HG02759 (cell line): ENCODE data around the gene FFAR2.

ENCODE experiments used
- ATAC-seq: cut with Tn5 transposase; IDR thresholded peaks from one replicate; pipeline ENCODE4 v1.9.1; 2021; ENCODE audit warnings: mild to moderate bottlenecking, moderate library complexity; ENCODE audit not compliant: unreplicated experiment

FFAR2 gene

DNA sequence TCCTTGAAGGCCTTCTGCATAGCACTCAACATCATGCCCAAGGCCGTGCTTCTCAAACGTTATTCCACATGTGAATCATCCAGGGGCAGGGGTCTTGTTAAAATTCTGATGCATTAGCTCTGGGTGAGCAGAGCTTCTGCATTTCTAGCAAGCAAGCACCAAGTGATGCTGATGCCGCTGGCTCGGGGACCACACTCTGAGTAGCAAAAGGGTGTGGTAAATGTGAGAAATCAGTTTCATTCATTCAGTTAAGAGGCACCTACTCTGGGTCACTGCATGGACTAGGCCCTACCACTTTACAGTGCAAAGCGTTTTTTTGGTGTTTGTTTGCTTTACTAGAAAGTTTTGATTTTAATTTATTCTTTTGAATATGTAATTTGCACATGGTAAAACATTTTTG is 35.0 kb downstream of the FFAR2 start:
- no peak for ATAC-seq

DNA sequence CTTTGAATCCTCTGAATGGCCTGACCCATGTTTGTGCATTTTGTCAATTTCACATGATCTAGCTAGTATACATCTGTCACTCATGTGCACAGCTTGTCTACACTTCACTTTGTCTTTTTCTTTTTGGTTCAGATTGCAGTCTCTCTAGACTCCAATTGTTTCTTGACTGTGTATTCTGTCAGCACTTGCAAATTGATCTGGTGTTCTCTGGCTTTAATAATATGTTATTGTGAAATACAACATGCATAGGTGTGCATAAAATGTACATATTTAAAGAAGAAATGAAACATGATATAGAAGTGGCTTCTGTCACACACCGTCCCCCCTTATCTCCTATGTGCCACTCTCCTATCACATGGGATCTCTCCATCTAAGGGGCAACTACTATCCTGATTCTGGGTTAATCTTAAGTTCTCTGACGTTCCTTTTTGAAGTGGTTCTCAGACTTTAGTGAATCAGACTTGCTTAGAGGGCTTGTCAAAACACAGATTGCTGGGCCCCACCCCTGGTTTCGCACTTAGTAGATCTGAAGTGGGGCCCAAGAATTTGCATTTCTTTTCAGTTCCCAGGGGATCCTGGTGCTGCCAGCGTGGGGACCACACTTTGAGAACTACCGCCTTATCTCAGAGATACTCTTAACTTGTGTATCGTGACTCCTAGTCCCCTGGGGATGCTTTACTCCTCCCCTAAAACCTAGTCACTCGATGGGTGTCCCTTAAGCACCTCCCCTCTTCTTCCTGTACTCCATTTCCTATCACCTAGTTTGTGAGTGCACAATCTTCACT is 36.4 kb downstream of the FFAR2 start:
- peak; percentile 86 for ATAC-seq

DNA sequence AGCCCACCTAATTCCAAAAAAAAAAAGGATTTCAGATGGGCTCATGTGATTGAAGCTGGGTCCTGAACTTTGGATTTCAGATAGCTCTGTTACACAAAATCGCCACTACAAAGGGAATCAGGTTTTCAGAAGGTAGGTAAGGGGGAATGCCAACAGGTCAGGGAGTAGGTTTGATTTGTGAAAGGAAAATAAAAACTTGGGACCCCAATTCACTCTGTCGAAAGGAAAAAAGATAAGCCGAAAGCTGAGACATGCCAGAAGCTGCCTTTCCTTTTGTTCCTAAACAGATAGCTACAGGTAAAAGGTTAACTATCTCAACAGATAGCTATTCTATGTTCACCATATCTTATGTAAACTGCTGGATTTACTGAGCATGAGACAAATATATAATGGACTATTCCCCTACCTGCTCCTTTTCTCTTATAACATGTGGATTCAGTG is 38.2 kb downstream of the FFAR2 start:
- ATAC-seq = no peak

DNA sequence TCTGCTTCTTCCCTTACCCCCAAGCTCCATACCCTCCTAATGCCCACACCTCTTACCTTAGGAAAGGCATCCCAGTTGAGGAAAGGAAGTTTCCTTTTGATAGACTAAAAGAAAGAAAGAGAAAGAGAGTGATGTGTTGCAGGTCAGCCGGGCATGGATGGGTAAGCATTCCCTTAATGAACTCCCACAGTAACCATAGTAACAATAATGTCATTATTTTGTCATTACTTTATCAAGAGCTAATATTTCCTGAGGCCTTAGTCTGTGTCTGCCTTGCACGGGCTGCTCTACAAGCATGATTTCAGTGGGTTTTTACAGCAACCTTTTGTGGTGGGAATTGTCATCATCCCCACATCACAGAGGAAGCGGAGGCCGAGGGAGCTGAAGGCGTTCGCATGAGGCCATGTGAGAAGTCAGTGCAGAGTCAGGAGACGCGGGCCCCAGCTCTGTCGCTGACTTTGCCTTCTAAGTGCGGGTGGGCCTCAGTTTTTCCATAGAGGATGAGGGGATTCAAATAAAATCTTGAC is 39.7 kb downstream of the FFAR2 start:
- no peak for ATAC-seq

DNA sequence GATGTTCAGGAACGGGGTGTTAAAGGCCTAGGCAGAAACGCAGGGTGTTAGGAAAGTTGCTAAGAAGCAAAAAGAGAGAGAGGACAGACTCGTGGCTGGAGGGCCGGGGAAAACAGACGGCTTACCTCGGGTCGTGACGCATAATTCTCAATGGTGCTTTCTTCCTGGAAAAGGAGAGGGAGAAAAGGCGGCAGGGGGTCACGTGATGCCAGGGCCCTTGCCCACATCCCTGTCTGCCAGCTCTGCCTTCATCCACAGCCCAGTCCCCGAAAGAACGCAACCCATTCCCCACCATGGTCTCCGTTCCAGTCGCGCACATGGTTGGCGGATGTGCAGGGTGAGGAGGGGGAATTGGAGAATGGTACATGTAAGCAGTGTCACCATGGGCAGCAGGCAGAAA is 40.6 kb downstream of the FFAR2 start:
- ATAC-seq = no peak

DNA sequence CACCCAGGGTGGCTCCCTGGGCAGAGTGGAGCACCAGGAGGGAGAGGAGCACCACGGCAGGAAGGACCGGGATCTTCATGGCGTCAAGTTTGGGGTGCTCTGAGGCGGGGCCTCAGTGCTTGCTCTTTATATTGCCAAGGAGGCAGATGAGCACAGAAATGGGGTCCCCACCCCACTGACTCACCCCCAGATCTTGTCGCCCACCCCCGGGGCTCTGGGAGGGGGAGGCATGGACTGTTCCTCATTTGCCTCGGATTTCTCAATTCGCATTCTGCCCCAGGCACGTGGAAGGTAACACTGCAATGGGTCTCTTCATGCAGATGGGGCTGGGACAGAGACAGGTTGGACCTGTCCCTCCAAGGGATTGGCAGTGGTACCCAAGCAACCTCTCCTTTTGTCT is 42.3 kb downstream of the FFAR2 start, which contains the start of gene KRTDAP:
Gene KRTDAP (minus strand): TSS at position 101 of the 400 bp plus-strand sequence. CDS start 22 bp downstream, at position 79.
- ATAC-seq = no peak

DNA sequence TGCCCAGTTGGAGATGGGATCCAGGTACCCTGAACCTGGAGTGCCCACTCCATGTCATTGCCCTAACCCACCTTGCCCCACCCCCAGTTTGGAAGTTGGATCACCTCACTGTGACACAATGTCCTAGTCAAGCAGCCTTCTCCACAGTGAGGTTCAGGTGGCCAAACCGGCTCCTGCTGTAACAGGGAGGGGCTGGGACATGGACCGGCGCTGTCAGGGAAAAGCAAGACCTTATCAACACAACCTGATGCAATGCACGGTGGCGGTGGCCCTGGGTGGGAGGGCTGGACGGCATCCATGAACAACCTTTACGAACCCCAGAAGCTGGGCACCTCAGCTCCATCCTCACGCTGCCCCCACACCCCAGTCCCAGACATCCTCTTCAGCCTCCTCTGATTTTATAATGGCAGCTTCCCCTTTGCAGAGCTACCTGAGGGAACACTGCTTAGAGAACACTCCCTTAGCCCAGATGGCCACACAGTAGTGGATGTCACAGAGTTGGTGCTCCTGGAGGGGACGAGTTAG is 43.8 kb downstream of the FFAR2 start:
- no peak for ATAC-seq

DNA sequence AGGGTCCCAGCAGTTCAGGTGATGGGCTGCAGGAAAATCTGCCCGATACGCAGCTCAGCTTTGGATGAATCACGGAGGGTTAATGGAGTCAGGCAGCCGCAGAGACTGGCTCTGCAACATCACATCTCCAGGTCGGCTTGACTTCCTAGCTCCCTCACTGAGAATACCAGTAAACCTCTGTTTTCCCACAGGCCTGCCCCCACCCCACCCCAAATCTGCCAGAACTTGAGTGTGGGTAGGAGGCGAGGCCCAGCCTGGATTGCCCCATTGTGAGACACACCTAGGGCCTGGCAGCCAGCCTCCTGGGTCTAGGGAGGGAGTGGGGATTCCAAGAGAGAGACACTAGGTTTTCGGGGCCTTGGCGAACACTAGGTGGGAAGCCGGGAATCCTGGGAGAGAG is 45.9 kb downstream of the FFAR2 start:
- no peak for ATAC-seq

DNA sequence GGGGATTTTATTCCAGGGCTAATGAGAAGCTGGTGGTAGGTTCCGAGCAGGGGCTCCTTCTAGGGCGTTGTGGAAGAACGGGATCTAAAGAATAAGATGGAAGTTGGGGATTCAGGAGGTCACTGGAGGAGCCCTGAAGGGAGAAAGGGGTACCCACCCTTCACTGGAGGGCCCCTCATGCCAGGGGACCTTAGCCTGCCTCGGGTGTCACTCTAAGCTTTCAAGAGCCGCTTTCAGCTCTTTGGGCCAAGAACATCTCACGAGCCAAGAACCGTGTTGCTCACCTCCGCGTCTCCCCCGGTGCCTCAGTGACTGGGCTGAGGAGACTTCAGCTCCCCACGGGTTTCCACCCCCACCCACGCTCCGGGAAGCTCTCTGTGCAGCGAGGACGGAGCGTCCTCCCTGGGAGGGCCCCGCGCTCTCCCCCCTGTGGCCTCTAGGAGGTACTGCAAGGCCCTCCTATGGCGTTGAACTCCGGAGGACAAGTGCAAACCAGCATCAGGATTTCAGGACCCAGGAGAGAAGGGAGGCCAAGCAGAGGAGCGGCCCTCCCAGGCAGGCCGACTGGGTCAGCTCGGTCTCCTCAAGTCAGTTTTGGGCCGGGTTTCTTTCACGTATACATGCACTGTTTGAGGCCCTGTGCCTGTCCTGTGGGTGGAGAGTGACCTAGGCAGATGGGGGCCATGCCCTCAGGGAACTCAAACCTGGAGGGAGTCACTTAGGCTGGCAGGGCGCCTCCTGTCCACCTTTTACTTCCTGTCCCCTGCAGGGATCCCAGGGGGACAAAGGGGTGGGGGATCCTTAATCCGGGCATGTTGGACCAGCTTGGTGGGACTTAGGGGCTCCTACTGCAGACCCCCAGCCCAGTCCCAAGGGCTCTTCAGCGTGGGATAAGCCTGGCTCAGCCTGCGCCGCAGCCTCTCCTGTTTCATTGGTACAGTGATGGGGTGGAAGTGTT is 47.3 kb downstream of the FFAR2 start:
- peak; percentile 58 for ATAC-seq

DNA sequence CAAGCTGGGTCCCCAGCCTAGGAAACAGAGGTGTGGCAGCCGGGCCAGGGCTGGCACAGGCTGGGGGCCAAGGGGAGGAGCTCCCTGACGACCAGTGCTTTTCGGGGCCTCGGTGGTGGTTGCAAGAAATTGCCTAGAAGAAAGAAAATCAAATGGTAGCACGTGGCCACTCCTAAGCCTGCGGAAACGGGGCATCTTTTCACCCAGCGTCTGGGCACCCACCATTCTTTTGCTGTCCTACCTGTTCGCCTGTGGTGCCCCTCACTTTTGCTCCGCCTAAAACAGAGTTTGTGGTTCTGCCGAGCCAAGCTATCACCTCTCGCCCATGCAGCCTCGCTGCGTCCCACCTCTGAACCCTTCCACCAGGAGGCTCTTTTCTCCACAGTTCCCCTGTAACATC is 49.3 kb downstream of the FFAR2 start:
- ATAC-seq = no peak

DNA sequence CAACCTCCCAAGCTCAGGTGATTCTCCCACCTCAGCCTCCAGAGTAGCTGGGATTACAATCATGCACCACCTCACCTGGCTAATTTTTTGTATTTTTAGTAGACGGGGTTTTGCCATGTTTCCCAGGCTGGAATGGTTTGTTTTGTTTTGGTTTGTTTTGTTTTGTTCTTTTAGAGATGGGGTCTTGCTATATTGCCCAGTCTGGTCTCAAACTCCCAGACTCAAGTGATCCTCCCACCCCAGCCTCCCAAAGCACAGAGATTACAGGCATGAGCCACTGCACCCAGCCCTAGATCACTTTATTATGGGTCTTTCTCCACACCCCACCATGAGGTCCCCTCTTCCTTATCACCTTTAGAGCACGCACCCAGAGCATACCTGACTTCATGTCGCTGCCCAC is 50.2 kb downstream of the FFAR2 start:
- no peak for ATAC-seq

DNA sequence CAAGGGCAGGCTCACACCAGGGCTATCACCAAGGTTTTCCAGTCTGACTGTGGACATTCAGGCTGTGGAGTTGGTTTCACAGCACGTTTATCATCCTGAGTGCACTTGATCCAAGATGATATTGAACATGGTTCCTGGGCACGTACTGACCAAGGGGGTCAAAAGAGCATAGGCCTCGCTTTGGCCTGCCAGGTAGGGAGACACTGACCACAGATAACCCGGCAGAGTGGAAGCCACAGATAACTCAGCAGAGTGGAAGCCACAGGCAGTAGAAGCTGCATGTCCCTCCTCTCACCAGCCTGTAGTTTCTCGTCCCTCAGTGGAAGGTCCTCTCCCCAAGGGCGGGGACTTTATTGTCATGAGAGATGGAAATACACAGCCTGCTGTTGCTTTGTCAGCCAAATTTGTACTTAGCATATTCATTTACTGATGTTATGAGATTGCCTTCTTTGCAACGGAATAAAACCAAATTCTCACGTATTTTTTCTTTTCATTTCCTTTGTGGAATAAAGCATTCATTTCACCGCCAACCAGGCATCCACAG is 51.0 kb downstream of the FFAR2 start:
- ATAC-seq = no peak

DNA sequence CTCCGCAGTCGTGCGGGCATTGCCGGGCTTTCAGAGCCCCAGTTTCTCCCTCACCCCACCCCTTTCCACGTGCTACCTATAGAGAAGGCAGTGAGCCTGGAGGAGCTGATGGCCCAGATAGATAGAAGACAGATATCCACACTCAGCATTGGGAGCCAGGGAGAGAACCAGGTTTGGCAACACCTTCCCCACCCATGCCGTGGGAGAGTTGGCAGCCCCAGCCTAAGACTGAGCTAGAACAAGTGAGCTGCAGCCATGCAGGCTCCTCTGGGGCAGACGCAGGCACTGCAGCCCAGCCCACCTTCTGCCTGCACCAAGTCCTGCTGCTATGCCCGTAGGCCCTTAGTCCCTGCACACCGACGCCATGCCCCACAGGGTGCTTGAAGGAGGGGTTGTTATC is 52.6 kb downstream of the FFAR2 start:
- ATAC-seq = no peak
